Activated CD8-positive, alpha-beta memory T cell treated with anti-CD3 and anti-CD28 coated beads for 4 hours (primary cell): Measurements from ENCODE around the gene ZNF592.
"Not testable (repeated sequence)": the region's sequence is repeated elsewhere in the genome, so short reads cannot be mapped to it uniquely, and the experiment has no call there.

Experiments
- DNase-seq, 2 donors: peaks; one replicate each; pipeline ENCODE4 v3.0.0-alpha.2; 2020; ENCODE audit warnings: low read depth in 2 of 2

ZNF592 gene

GRCh38 chr15:84747416-84748273, 747 bp upstream of the ZNF592 start:
- DNase-seq, result peak; percentile 29 to 33

- DNase-seq, result peak in 1 of 2 donors; percentile 19
Measured at GRCh38 chr15:84749111-84749991, 959 bp downstream of the ZNF592 start.

- no peak for DNase-seq
Measured at GRCh38 chr15:84750583-84751092, 2.2 kb downstream of the ZNF592 start.

GRCh38 chr15:84751721-84752120, 3.3 kb downstream of the ZNF592 start:
- DNase-seq, result not testable (repeated sequence)

GRCh38 chr15:84752195-84752594, 3.8 kb downstream of the ZNF592 start:
- DNase-seq, result no peak

GRCh38 chr15:84752700-84753099, 4.3 kb downstream of the ZNF592 start:
- no peak for DNase-seq

GRCh38 chr15:84754889-84755288, 6.5 kb downstream of the ZNF592 start:
- DNase-seq, result not testable (repeated sequence)

GRCh38 chr15:84755736-84756527, 7.5 kb downstream of the ZNF592 start:
- DNase-seq, result no peak

GRCh38 chr15:84759018-84759417, 10.6 kb downstream of the ZNF592 start:
- no peak for DNase-seq

GRCh38 chr15:84760219-84760618, 11.8 kb downstream of the ZNF592 start:
- DNase-seq, result no peak

- no peak for DNase-seq
Measured at GRCh38 chr15:84761607-84762131, 13.3 kb downstream of the ZNF592 start.

GRCh38 chr15:84762840-84763572, 14.6 kb downstream of the ZNF592 start:
- no peak for DNase-seq

- DNase-seq, result no peak
Measured at GRCh38 chr15:84764585-84764984, 16.2 kb downstream of the ZNF592 start.

- DNase-seq, result no peak
Measured at GRCh38 chr15:84764989-84765388, 16.6 kb downstream of the ZNF592 start.

GRCh38 chr15:84765675-84766074, 17.3 kb downstream of the ZNF592 start:
- no peak for DNase-seq

- no peak for DNase-seq
Measured at GRCh38 chr15:84766461-84767035, 18.2 kb downstream of the ZNF592 start.

GRCh38 chr15:84772031-84772430, 23.6 kb downstream of the ZNF592 start:
- no peak for DNase-seq

- no peak for DNase-seq
Measured at GRCh38 chr15:84772467-84772866, 24.1 kb downstream of the ZNF592 start.

GRCh38 chr15:84773716-84774115, 25.3 kb downstream of the ZNF592 start:
- no peak for DNase-seq

- DNase-seq, result no peak
Measured at GRCh38 chr15:84775867-84776449, 27.6 kb downstream of the ZNF592 start.
